Heart left ventricle (tissue), 13 donors: ENCODE data around the gene TBC1D5.

Experiments
- CTCF ChIP-seq, 12 donors: fragments of 200-600 bp; sonication (generic) in 4 of 12; IDR thresholded peaks; one replicate each; pipeline versions ENCODE4 v1.5.0 to v1.8.0; 2018 to 2022; ENCODE audit warnings: antibody characterized with exemption in 12 of 12, mild to moderate bottlenecking in 5 of 12
- POLR2A ChIP-seq, 2 donors: fragments of 450-650 bp; IDR thresholded peaks; one replicate each; pipeline ENCODE4 v1.6.1; 2017; ENCODE audit warnings: antibody characterized with exemption in 2 of 2, mild to moderate bottlenecking in 2 of 2, moderate library complexity in 2 of 2
- donor health status: ischemic (EF 13 %, LVEDD 7.1; RV severe dilation, severe dysfunction).
- donor health status: DM: no; HTN: yes; CAD: no.
- donor health status: DM: no; HTN: no; CAD: no.
- donor health status: ischemic (EF 25% LVEDD 6.9; RV normal size, moderate dysfunction).
- donor health status: ischemic (EF 25% LVEDD 5.7; RV mildly dilated, moderate dysfunction).
- donor health status: ischemic (EF 35%, LVEDD 5.7; RV mildly dilated, moderate dysfunction).
- donor health status: nonischemic (EF 11% LVEDD 7.7; RV severe dilation, severe dysfunction).
- donor health status: DM: yes; HTN: yes; CAD: no.
- donor health status: PGD.
- donor health status: ischemic (EF 29% LVEDD 5.4; RV normal size, mild dysfunction).
- donor health status: nonischemic (EF 23%, LVEDD 6.1; RV moderate dilation, normal function).

GRCh38 chr3:17142516-17142915, 599.9 kb downstream of the TBC1D5 start:
- TF ChIP-seq CTCF (IDR thresholded peaks at IDR 0.05) (no peak), POLR2A (IDR thresholded peaks at IDR 0.05) (no peak)
